ENCODE results near the gene TTLL11. TPM values are rescaled to one million over a fixed set of nuclear protein-coding genes. Genes with fewer than 3 reads are reported as not detected.
"Not testable (repeated sequence)": the region's sequence is repeated elsewhere in the genome, so short reads cannot be mapped to it uniquely, and the experiment has no call there.

Gene TTLL11
- total and polyA plus RNA-seq, 2 experiments from 2014 or later = 5.5 to 7.6 TPM

GRCh38 chr9:121983736-121984135 is 109.4 kb downstream of the TTLL11 start:
- Histone ChIP-seq H2AFZ (no peak overlapping the region), H4K20me1 (ENCODE audit: insufficient read depth, poor library complexity, severe bottlenecking) (no peaks in the 10 kb centered on the region), H3K4me2 (no peak overlapping the region), H3K9me2 (replicated peaks; ENCODE audit: insufficient read depth) (no peaks in the 10 kb centered on the region), H3K4me1 (ENCODE audit: insufficient read depth) (no peaks in the 10 kb centered on the region), H3K4me3 (no peak overlapping the region), H3K9me3 (ENCODE audit: low read depth) (no peaks in the 10 kb centered on the region), H3K36me3 (replicated peaks; ENCODE audit: insufficient read depth, low read depth) (no peaks in the 10 kb centered on the region), H3K79me2 (no peaks in the 10 kb centered on the region), H3K27me3 (no peaks in the 10 kb centered on the region), H3K27ac (no peak overlapping the region)
- WGBS (ENCODE audit: low lambda C conversion rate, missing lambda C conversion rate) = 79% methylated on average over 2 of the region's 2 CpGs
- no peak for DNase-seq (ENCODE audit: low spot score)
- TF ChIP-seq EZH2phosphoT487 (IDR thresholded peaks at IDR 0.05; ENCODE audit: low read depth, severe bottlenecking, unreplicated experiment) = no peak
- TF ChIP-seq, protein P1, sequence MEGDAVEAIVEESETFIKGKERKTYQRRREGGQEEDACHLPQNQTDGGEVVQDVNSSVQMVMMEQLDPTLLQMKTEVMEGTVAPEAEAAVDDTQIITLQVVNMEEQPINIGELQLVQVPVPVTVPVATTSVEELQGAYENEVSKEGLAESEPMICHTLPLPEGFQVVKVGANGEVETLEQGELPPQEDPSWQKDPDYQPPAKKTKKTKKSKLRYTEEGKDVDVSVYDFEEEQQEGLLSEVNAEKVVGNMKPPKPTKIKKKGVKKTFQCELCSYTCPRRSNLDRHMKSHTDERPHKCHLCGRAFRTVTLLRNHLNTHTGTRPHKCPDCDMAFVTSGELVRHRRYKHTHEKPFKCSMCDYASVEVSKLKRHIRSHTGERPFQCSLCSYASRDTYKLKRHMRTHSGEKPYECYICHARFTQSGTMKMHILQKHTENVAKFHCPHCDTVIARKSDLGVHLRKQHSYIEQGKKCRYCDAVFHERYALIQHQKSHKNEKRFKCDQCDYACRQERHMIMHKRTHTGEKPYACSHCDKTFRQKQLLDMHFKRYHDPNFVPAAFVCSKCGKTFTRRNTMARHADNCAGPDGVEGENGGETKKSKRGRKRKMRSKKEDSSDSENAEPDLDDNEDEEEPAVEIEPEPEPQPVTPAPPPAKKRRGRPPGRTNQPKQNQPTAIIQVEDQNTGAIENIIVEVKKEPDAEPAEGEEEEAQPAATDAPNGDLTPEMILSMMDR (IDR thresholded peaks at IDR 0.05; ENCODE audit: poor library complexity) = no peak
- TF ChIP-seq EZH2 (IDR thresholded peaks at IDR 0.05; ENCODE audit: borderline replicate concordance) = no peak

GRCh38 chr9:121981118-121981883 is 111.8 kb downstream of the TTLL11 start:
- Histone ChIP-seq H3K4me2 (no peak overlapping the region), H3K27ac (no peak overlapping the region), H3K9me2 (replicated peaks; ENCODE audit: insufficient read depth) (no peaks in the 10 kb centered on the region), H2AFZ (no peak overlapping the region), H4K20me1 (ENCODE audit: insufficient read depth, poor library complexity, severe bottlenecking) (no peaks in the 10 kb centered on the region), H3K4me1 (ENCODE audit: insufficient read depth) (no peaks in the 10 kb centered on the region), H3K4me3 (no peak overlapping the region), H3K79me2 (no peaks in the 10 kb centered on the region), H3K36me3 (replicated peaks; ENCODE audit: insufficient read depth, low read depth) (no peaks in the 10 kb centered on the region), H3K27me3 (no peaks in the 10 kb centered on the region), H3K9me3 (ENCODE audit: low read depth) (no peaks in the 10 kb centered on the region)
- WGBS (ENCODE audit: low lambda C conversion rate, missing lambda C conversion rate) = 89% methylated on average over 5 of the region's 5 CpGs
- DNase-seq (ENCODE audit: low spot score) = no peak
- TF ChIP-seq EZH2 (IDR thresholded peaks at IDR 0.05; ENCODE audit: borderline replicate concordance) (no peak), EZH2phosphoT487 (IDR thresholded peaks at IDR 0.05; ENCODE audit: low read depth, severe bottlenecking, unreplicated experiment) (no peak)
- TF ChIP-seq, protein P1 (IDR thresholded peaks at IDR 0.05; ENCODE audit: poor library complexity) = no peak

GRCh38 chr9:121980665-121981064 is 112.4 kb downstream of the TTLL11 start:
- H3K27me3 ChIP-seq; H3K9me3 ChIP-seq (ENCODE audit: low read depth); H3K27ac ChIP-seq; H3K36me3 ChIP-seq (replicated peaks; ENCODE audit: insufficient read depth, low read depth); H2AFZ ChIP-seq; DNase-seq (ENCODE audit: low spot score); H3K4me2 ChIP-seq; H4K20me1 ChIP-seq (ENCODE audit: insufficient read depth, poor library complexity, severe bottlenecking); H3K79me2 ChIP-seq; H3K9me2 ChIP-seq (replicated peaks; ENCODE audit: insufficient read depth); H3K4me1 ChIP-seq (ENCODE audit: insufficient read depth); H3K4me3 ChIP-seq: not testable (repeated sequence)
- 100% methylated on average over 1 of the region's 1 CpG for WGBS (ENCODE audit: low lambda C conversion rate, missing lambda C conversion rate)

DNA sequence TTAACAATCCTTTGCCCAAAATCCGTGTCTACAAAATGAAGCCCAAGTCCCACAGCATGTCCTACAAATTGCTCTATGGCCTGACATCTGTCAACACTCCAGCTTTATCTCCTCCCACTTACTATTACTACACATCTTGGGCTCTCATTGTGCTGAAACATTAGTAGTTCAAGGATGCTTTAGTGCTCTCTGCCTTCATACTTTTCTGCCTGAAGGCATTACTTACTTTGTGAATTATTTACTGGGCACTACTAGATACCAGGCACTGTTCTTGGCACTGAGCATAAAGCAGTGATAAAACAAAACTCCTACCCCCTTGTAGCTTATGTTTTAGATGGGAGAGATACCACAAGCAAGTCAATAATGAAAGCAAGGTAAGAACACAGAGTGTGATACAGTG is 113.4 kb downstream of the TTLL11 start:
- DNase-seq (ENCODE audit: low spot score) = no peak
- Histone ChIP-seq H3K4me3 (no peak overlapping the region), H3K27ac (no peak overlapping the region), H3K36me3 (replicated peaks; ENCODE audit: insufficient read depth, low read depth) (no peaks in the 10 kb centered on the region), H2AFZ (no peak overlapping the region), H3K4me2 (no peak overlapping the region), H3K27me3 (no peaks in the 10 kb centered on the region), H3K4me1 (ENCODE audit: insufficient read depth) (no peaks in the 10 kb centered on the region), H4K20me1 (ENCODE audit: insufficient read depth, poor library complexity, severe bottlenecking) (no peaks in the 10 kb centered on the region), H3K9me2 (replicated peaks; ENCODE audit: insufficient read depth) (no peaks in the 10 kb centered on the region), H3K9me3 (ENCODE audit: low read depth) (no peaks in the 10 kb centered on the region), H3K79me2 (no peaks in the 10 kb centered on the region)
- TF ChIP-seq, protein P1 (IDR thresholded peaks at IDR 0.05; ENCODE audit: poor library complexity) = no peak
- TF ChIP-seq EZH2phosphoT487 (IDR thresholded peaks at IDR 0.05; ENCODE audit: low read depth, severe bottlenecking, unreplicated experiment) (no peak), EZH2 (IDR thresholded peaks at IDR 0.05; ENCODE audit: borderline replicate concordance) (no peak)
- 54% methylated on average over 1 of the region's 1 CpG for WGBS (ENCODE audit: low lambda C conversion rate, missing lambda C conversion rate)

Measured in hepatocyte (in vitro differentiated cells).